Measurements from ENCODE around the gene DIS3L2. TPM values are rescaled to one million over a fixed set of nuclear protein-coding genes. Genes with fewer than 3 reads are reported as not detected.

Gene DIS3L2
- total RNA-seq, 1 donor from 2014 or later, result 34.3 TPM

GRCh38 chr2:232190796-232191195 is 229.3 kb downstream of the DIS3L2 start:
- no peak for TF ChIP-seq CTCF (IDR thresholded peaks at IDR 0.05)
- Mint-ChIP-seq H3K36me3 (ENCODE audit: unreplicated experiment) (peaks cover 20% of the 10 kb centered on the region), H3K4me3 (ENCODE audit: unreplicated experiment) (no peak overlapping the region), H3K27ac (ENCODE audit: unreplicated experiment) (no peak overlapping the region), H3K27me3 (ENCODE audit: unreplicated experiment) (no peaks in the 10 kb centered on the region), H3K4me1 (ENCODE audit: unreplicated experiment) (no peaks in the 10 kb centered on the region), H3K9me3 (ENCODE audit: unreplicated experiment) (peaks cover 16% of the 10 kb centered on the region)
- no peak for DNase-seq (ENCODE audit: extremely low spot score, unreplicated experiment)

DNA sequence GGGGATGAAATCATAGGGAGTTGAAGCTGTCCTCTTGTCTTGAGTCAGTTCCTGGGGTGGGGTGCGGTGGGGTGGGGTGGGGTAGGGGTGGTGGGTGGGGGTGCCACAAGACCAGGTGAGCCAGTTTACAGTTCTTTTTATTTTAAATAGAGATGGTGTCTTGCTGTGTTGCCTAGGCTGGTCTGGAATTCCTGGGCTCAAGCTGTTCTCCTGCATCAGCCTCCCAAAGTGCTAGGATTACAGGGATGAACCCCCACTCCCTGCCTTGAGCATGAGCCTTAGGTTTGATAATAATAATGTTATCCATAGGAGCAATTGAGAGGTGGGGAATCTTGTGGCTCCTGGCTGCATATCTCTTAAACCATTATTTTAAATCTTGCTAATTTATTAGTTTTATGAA is 234.0 kb downstream of the DIS3L2 start:
- TF ChIP-seq CTCF (IDR thresholded peaks at IDR 0.05), result no peak
- peaks cover 2% of the 10 kb centered on the region for H3K4me1 Mint-ChIP-seq (ENCODE audit: unreplicated experiment)
- H3K36me3 Mint-ChIP-seq (ENCODE audit: unreplicated experiment), result peaks cover 26% of the 10 kb centered on the region
- no peak overlapping the region for H3K27ac Mint-ChIP-seq (ENCODE audit: unreplicated experiment)
- H3K4me3 Mint-ChIP-seq (ENCODE audit: unreplicated experiment), result no peak overlapping the region
- H3K9me3 Mint-ChIP-seq (ENCODE audit: unreplicated experiment), result peaks cover 10% of the 10 kb centered on the region
- DNase-seq (ENCODE audit: extremely low spot score, unreplicated experiment), result no peak
- H3K27me3 Mint-ChIP-seq (ENCODE audit: unreplicated experiment), result no peaks in the 10 kb centered on the region

GRCh38 chr2:232196802-232197201 is 235.3 kb downstream of the DIS3L2 start:
- DNase-seq (ENCODE audit: extremely low spot score, unreplicated experiment), result no peak
- H3K4me3 Mint-ChIP-seq (ENCODE audit: unreplicated experiment), result no peak overlapping the region
- no peak overlapping the region for H3K27ac Mint-ChIP-seq (ENCODE audit: unreplicated experiment)
- peaks cover 2% of the 10 kb centered on the region for H3K4me1 Mint-ChIP-seq (ENCODE audit: unreplicated experiment)
- peaks cover 34% of the 10 kb centered on the region for H3K36me3 Mint-ChIP-seq (ENCODE audit: unreplicated experiment)
- H3K27me3 Mint-ChIP-seq (ENCODE audit: unreplicated experiment), result no peaks in the 10 kb centered on the region
- H3K9me3 Mint-ChIP-seq (ENCODE audit: unreplicated experiment), result peaks cover 14% of the 10 kb centered on the region
- no peak for TF ChIP-seq CTCF (IDR thresholded peaks at IDR 0.05)

GRCh38 chr2:232200195-232200594 is 238.7 kb downstream of the DIS3L2 start:
- no peak for TF ChIP-seq CTCF (IDR thresholded peaks at IDR 0.05)
- peak; percentile 6 for DNase-seq (ENCODE audit: extremely low spot score, unreplicated experiment)
- peaks cover 2% of the 10 kb centered on the region for H3K4me1 Mint-ChIP-seq (ENCODE audit: unreplicated experiment)
- peaks cover 29% of the 10 kb centered on the region for H3K36me3 Mint-ChIP-seq (ENCODE audit: unreplicated experiment)
- no peak overlapping the region for H3K4me3 Mint-ChIP-seq (ENCODE audit: unreplicated experiment)
- no peak overlapping the region for H3K27ac Mint-ChIP-seq (ENCODE audit: unreplicated experiment)
- H3K27me3 Mint-ChIP-seq (ENCODE audit: unreplicated experiment), result no peaks in the 10 kb centered on the region
- H3K9me3 Mint-ChIP-seq (ENCODE audit: unreplicated experiment), result peaks cover 5% of the 10 kb centered on the region

- Mint-ChIP-seq H3K36me3 (ENCODE audit: unreplicated experiment) (peaks cover 24% of the 10 kb centered on the region), H3K9me3 (ENCODE audit: unreplicated experiment) (peaks cover 4% of the 10 kb centered on the region), H3K4me3 (ENCODE audit: unreplicated experiment) (no peak overlapping the region), H3K4me1 (ENCODE audit: unreplicated experiment) (peaks cover 2% of the 10 kb centered on the region), H3K27ac (ENCODE audit: unreplicated experiment) (no peak overlapping the region), H3K27me3 (ENCODE audit: unreplicated experiment) (no peaks in the 10 kb centered on the region)
- DNase-seq (ENCODE audit: extremely low spot score, unreplicated experiment), result no peak
- no peak for TF ChIP-seq CTCF (IDR thresholded peaks at IDR 0.05)
Observed at GRCh38 chr2:232203166-232203891, 241.8 kb downstream of the DIS3L2 start.
